Muscle of leg (tissue), 11 donors: Measurements from ENCODE around the gene CD81. TPM values are rescaled to one million over a fixed set of nuclear protein-coding genes. Genes with fewer than 3 reads are reported as not detected.

ENCODE experiments used
- DNase-seq: peaks from one replicate; pipeline ENCODE4 v3.0.0; 2013
- H3K27ac ChIP-seq: one replicate; pipeline ENCODE4 v1.5.1; 2013; ENCODE audit warnings: mild to moderate bottlenecking, low read length, control low read depth
- H3K27me3 ChIP-seq: one replicate; pipeline ENCODE4 v1.6.1; 2013; ENCODE audit warnings: low read length; ENCODE audit not compliant: control insufficient read depth, insufficient read depth
- H3K36me3 ChIP-seq: one replicate; pipeline ENCODE4 v1.6.1; 2013; ENCODE audit warnings: low read length; ENCODE audit not compliant: control insufficient read depth, insufficient read depth
- H3K4me1 ChIP-seq: one replicate; pipeline ENCODE4 v1.6.1; 2013; ENCODE audit warnings: low read length; ENCODE audit not compliant: control insufficient read depth, insufficient read depth
- H3K4me3 ChIP-seq: one replicate; pipeline ENCODE4 v1.5.1; 2013; ENCODE audit warnings: low read length, control low read depth
- H3K9me3 ChIP-seq: replicated peaks from 2 replicates; pipeline ENCODE4 v1.6.1; 2013; ENCODE audit warnings: low read depth, low read length; ENCODE audit not compliant: control insufficient read depth
- WGBS: methylation state at CpG from one replicate; pipeline ENCODE4 v1.1.5; 2013; ENCODE audit warnings: missing lambda C conversion rate; ENCODE audit not compliant: insufficient coverage; 5-methylcytosine and 5-hydroxymethylcytosine counted together
- polyA plus RNA-seq, 8 donors: library from polyadenylated mRNA; unstranded; fragments of 120-200 nt; gene quantifications; one replicate each; pipeline versions ENCODE4 v1.2.1 to v1.2.3, GENCODE V29; 2013; ENCODE audit warnings: inconsistent platforms in 1 of 8, low replicate concordance in 1 of 8; ENCODE audit not compliant: insufficient read length in 8 of 8, insufficient read depth in 1 of 8
- total RNA-seq: library from RNA; stranded (reverse); fragments of 120-200 nt; gene quantifications from one replicate; pipeline ENCODE4 v1.2.4, GENCODE V29; 2013

Gene CD81
- total and polyA plus RNA-seq, 9 donors: 187 to 495 (median 426) TPM

- H3K36me3 ChIP-seq: peaks cover 85% of the 10 kb centered on the region
- no peaks in the 10 kb centered on the region for H3K27me3 ChIP-seq
- H3K9me3 ChIP-seq: no peaks in the 10 kb centered on the region
- H3K4me3 ChIP-seq: no peak overlapping the region
- H3K27ac ChIP-seq: no peak overlapping the region
- 74% methylated on average over 24 of the region's 34 CpGs for WGBS
- DNase-seq: no peak
- peaks cover 52% of the 10 kb centered on the region for H3K4me1 ChIP-seq
Measured at GRCh38 chr11:2393941-2394817, 17.1 kb downstream of the CD81 start.

GRCh38 chr11:2394818-2395105 lies 17.7 kb downstream of the CD81 start:
- no peak for DNase-seq
- peaks cover 84% of the 10 kb centered on the region for H3K36me3 ChIP-seq
- 81% methylated on average over 6 of the region's 8 CpGs for WGBS
- H3K4me3 ChIP-seq: no peak overlapping the region
- H3K9me3 ChIP-seq: no peaks in the 10 kb centered on the region
- H3K27me3 ChIP-seq: no peaks in the 10 kb centered on the region
- H3K4me1 ChIP-seq: peaks cover 52% of the 10 kb centered on the region
- no peak overlapping the region for H3K27ac ChIP-seq

DNA sequence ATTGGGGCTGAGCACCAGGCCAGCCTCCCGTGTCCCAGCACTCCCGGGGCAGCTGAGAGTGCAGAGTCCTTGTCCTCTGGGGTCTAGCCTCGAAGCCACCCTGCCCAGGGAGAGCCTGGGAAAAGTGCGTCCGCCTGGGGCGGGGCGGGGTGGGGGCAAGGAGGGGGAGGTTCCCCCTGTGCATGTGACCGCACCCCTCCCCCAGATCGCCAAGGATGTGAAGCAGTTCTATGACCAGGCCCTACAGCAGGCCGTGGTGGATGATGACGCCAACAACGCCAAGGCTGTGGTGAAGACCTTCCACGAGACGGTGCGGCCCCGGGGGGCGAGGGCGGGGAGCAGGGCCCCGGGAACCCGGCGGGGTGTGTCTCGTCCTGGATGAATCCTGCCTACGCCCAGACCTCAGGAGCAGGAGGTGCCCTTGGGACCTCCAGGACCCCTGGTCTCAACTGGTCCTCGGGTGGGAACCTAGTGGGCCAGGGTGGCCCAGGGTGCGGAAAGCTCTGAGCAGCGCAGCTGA lies 18.2 kb downstream of the CD81 start:
- no peak for DNase-seq
- Histone ChIP-seq H3K4me1 (peaks cover 50% of the 10 kb centered on the region), H3K9me3 (no peaks in the 10 kb centered on the region), H3K27me3 (no peaks in the 10 kb centered on the region), H3K27ac (no peak overlapping the region), H3K36me3 (peaks cover 78% of the 10 kb centered on the region), H3K4me3 (no peak overlapping the region)
- 82% methylated on average over 20 of the region's 26 CpGs for WGBS

- peaks cover 75% of the 10 kb centered on the region for H3K36me3 ChIP-seq
- no peaks in the 10 kb centered on the region for H3K9me3 ChIP-seq
- H3K27ac ChIP-seq: no peak overlapping the region
- H3K4me3 ChIP-seq: no peak overlapping the region
- H3K4me1 ChIP-seq: peaks cover 45% of the 10 kb centered on the region
- DNase-seq: no peak
- H3K27me3 ChIP-seq: no peaks in the 10 kb centered on the region
- 85% methylated on average over 15 of the region's 17 CpGs for WGBS
Measured at GRCh38 chr11:2395856-2396255, 18.7 kb downstream of the CD81 start.

DNA sequence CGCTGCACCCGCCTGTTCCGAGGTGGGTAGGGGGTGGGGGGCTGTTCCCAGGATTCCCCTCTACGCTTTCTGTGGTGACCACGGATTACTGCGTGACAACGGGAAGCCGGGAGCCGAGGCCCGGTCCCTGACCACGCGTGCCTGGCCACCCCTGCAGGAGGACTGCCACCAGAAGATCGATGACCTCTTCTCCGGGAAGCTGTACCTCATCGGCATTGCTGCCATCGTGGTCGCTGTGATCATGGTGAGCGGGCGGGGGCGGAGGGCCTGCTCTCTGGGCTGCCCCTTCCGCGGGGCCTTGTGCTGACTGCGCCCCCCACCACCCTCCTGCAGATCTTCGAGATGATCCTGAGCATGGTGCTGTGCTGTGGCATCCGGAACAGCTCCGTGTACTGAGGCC lies 19.4 kb downstream of the CD81 start:
- H3K36me3 ChIP-seq: peaks cover 70% of the 10 kb centered on the region

DNA sequence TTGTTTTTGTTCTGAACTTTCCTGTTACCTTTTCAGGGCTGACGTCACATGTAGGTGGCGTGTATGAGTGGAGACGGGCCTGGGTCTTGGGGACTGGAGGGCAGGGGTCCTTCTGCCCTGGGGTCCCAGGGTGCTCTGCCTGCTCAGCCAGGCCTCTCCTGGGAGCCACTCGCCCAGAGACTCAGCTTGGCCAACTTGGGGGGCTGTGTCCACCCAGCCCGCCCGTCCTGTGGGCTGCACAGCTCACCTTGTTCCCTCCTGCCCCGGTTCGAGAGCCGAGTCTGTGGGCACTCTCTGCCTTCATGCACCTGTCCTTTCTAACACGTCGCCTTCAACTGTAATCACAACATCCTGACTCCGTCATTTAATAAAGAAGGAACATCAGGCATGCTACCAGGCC lies 19.9 kb downstream of the CD81 start:
- H3K27me3 ChIP-seq: no peaks in the 10 kb centered on the region
- peaks cover 44% of the 10 kb centered on the region for H3K4me1 ChIP-seq
- H3K36me3 ChIP-seq: peaks cover 70% of the 10 kb centered on the region

More for the DNA sequence above, 19.4 kb downstream of the CD81 start:
- Histone ChIP-seq H3K4me3 (no peak overlapping the region), H3K9me3 (no peaks in the 10 kb centered on the region), H3K27ac (no peak overlapping the region), H3K4me1 (peaks cover 44% of the 10 kb centered on the region), H3K27me3 (no peaks in the 10 kb centered on the region)
- 88% methylated on average over 24 of the region's 26 CpGs for WGBS
- DNase-seq: no peak

DNA sequence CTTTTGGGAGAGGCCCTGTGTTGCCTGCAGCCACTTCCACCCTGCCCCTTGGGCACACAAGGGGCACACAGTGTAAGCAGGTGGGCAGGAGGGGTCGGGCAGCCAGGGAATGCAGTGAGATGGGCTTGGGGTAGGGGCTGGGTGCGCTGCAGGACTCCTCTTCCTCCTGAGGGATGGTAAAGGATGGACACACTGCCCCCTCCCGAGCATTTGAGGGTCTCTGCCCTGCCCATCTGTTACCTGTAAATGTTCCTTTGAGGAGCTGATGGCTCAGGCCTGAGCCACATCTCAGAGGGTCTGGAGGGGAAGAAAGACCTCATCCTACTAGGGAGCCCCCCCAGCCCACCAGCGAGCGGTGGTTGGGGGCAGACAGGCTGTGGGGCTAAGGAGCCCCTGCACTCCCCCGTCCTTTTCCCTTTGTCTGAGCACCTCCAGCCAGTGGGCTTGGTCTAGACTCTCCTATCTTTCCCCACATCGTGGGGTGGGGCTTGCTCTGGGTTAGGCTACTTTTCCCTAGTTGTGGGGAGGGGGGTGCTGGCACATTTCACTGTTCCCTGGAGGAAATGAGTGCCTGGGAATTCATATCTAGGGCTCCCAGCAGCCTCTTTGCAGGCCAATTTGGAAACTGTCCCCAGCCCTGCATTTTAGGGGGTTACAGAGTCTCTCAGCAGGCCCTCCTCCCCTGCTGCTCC lies 21.7 kb downstream of the CD81 start:
- no peak for DNase-seq
- H3K27ac ChIP-seq: peak overlapping the region; percentile 100
- H3K36me3 ChIP-seq: peaks cover 71% of the 10 kb centered on the region

More for the DNA sequence above, 19.9 kb downstream of the CD81 start:
- Histone ChIP-seq H3K9me3 (no peaks in the 10 kb centered on the region), H3K27ac (no peak overlapping the region), H3K4me3 (no peak overlapping the region)
- no peak for DNase-seq
- WGBS: 86% methylated on average over 12 of the region's 12 CpGs

DNA sequence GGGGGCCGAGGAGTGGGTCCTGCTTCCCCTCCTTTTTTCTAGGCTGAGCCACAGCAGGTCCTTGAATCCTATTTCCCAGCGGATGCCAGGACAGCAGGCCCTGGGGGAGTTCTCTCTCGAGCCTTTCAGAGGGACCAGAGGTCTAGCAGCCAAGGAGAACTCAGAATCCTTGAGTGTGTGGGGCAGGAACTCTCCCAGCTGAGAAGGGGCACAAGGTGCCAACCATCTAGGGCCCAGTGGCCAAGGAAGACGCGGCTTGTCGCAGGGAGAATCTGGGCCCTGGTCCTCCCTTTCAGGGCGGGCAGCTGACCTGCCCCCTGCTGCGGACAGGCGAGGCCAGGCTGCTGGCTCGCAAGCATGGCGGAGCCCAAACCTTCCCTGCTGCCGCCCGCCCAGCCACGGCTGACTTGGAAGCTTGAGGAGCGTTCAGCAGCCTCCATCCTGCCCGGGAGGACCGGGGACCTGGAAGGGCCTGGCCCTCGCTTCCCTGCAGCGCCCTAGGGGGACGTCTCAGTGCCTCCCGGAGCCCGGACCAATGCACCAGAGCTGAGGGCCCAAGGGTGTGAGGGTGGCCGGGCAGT lies 22.5 kb downstream of the CD81 start:
- 5% methylated on average over 22 of the region's 23 CpGs for WGBS
- Histone ChIP-seq H3K36me3 (peaks cover 69% of the 10 kb centered on the region), H3K27me3 (no peaks in the 10 kb centered on the region), H3K4me3 (peak overlapping the region; percentile 96), H3K9me3 (no peaks in the 10 kb centered on the region), H3K27ac (peak overlapping the region; percentile 100), H3K4me1 (peaks cover 30% of the 10 kb centered on the region)
- peak; percentile 57 for DNase-seq

More for the DNA sequence above, 21.7 kb downstream of the CD81 start:
- peaks cover 30% of the 10 kb centered on the region for H3K4me1 ChIP-seq
- no peak overlapping the region for H3K4me3 ChIP-seq
- H3K9me3 ChIP-seq: no peaks in the 10 kb centered on the region
- no CpG with 5 or more reads among the region's 7 CpGs for WGBS
- H3K27me3 ChIP-seq: no peaks in the 10 kb centered on the region

GRCh38 chr11:2400069-2400761 lies 23.1 kb downstream of the CD81 start, which contains the start of gene TSSC4:
Gene TSSC4, plus strand, starts transcription at chr11:2400750. Its CDS starts 1,884 bp downstream, at chr11:2402634.
- H3K27me3 ChIP-seq: no peaks in the 10 kb centered on the region
- WGBS: under 1% methylated on average over 66 of the region's 66 CpGs
- no peaks in the 10 kb centered on the region for H3K9me3 ChIP-seq
- peak within 1 kb of the TSS; percentile 96 for H3K4me3 ChIP-seq
- peak; percentile 100 for DNase-seq
- H3K4me1 ChIP-seq: peaks cover 30% of the 10 kb centered on the region
- H3K27ac ChIP-seq: peak within 1 kb of the TSS; percentile 100
- peaks cover 64% of the 10 kb centered on the region for H3K36me3 ChIP-seq
